Mammary epithelial cell (primary cell): ENCODE measurements around the gene HKDC1.

Experiments
- EZH2 ChIP-seq: IDR thresholded peaks from 2 replicates; pipeline ENCODE4 v1.6.1; 2012; ENCODE audit warnings: low read length, inconsistent platforms, borderline replicate concordance
- TF ChIP-seq, protein P1 (sequence below), 2 donors: IDR thresholded peaks in 1 of 2; conservative IDR thresholded peaks in 1 of 2; 2 replicates each; pipeline ENCODE4 v1.5.1; 2011 to 2012; ENCODE audit warnings: inconsistent platforms in 2 of 2, low read length in 2 of 2, mild to moderate bottlenecking in 2 of 2, control low read depth in 1 of 2, low read depth in 1 of 2; ENCODE audit not compliant: insufficient read depth in 1 of 2; ENCODE audit errors: extremely low read depth in 1 of 2

GRCh38 chr10:69261184-69261583 lies 41.1 kb downstream of the HKDC1 start:
- TF ChIP-seq, protein P1, sequence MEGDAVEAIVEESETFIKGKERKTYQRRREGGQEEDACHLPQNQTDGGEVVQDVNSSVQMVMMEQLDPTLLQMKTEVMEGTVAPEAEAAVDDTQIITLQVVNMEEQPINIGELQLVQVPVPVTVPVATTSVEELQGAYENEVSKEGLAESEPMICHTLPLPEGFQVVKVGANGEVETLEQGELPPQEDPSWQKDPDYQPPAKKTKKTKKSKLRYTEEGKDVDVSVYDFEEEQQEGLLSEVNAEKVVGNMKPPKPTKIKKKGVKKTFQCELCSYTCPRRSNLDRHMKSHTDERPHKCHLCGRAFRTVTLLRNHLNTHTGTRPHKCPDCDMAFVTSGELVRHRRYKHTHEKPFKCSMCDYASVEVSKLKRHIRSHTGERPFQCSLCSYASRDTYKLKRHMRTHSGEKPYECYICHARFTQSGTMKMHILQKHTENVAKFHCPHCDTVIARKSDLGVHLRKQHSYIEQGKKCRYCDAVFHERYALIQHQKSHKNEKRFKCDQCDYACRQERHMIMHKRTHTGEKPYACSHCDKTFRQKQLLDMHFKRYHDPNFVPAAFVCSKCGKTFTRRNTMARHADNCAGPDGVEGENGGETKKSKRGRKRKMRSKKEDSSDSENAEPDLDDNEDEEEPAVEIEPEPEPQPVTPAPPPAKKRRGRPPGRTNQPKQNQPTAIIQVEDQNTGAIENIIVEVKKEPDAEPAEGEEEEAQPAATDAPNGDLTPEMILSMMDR (conservative IDR thresholded peaks at IDR 0.05 in 1 of 2, IDR thresholded peaks at IDR 0.05 in 1 of 2; ENCODE audit: extremely low read depth in 1 of 2, insufficient read depth in 1 of 2, low read depth in 1 of 2, low read length in 2 of 2): no peak
- no peak for TF ChIP-seq EZH2
